CD4-positive, alpha-beta memory T cell (primary cell): ENCODE data around the gene BOK. TPM values are rescaled to one million over a fixed set of nuclear protein-coding genes. Genes with fewer than 3 reads are reported as not detected.

Source experiments
- CTCF ChIA-PET: fragments of 350-600 bp; sonication (Branson Sonifier 250); formaldehyde crosslinking; loops from one replicate; lab custom pipeline; 2021; ENCODE audit warnings: inconsistent platforms; ENCODE audit not compliant: partially characterized antibody; lab: Charles Lee
- POLR2A ChIA-PET: fragments of 350-600 bp; sonication (Branson Sonifier 250); formaldehyde crosslinking; loops from one replicate; lab custom pipeline; 2021; ENCODE audit not compliant: partially characterized antibody; lab: Charles Lee
- DNase-seq, 5 donors: peaks; one replicate each; pipeline versions ENCODE4 v3.0.0 to v3.0.0-alpha.2; 2020 to 2022; ENCODE audit warnings: mixed read lengths in 1 of 5
- H3K27ac ChIP-seq: one replicate; pipeline ENCODE4 v1.7.0; 2013; ENCODE audit warnings: low read depth, low read length
- H3K27me3 ChIP-seq: 2 replicates; pipeline ENCODE4 v1.7.0; 2013; ENCODE audit warnings: mild to moderate bottlenecking, low read length, moderate library complexity; ENCODE audit not compliant: insufficient read depth
- H3K36me3 ChIP-seq: 2 replicates; pipeline ENCODE4 v1.7.0; 2013; ENCODE audit warnings: mild to moderate bottlenecking, low read length, moderate library complexity; ENCODE audit not compliant: insufficient read depth
- H3K4me1 ChIP-seq: 2 replicates; pipeline ENCODE4 v1.7.0; 2013; ENCODE audit warnings: mild to moderate bottlenecking, low read length, moderate library complexity; ENCODE audit not compliant: insufficient read depth
- H3K4me3 ChIP-seq, 2 donors: one replicate each; pipeline ENCODE4 v1.7.0; 2013; ENCODE audit warnings: low read length in 2 of 2, mild to moderate bottlenecking in 1 of 2
- H3K9me3 ChIP-seq, 2 donors: one replicate each; pipeline ENCODE4 v1.7.0; 2013; ENCODE audit warnings: low read length in 2 of 2, control low read depth in 1 of 2; ENCODE audit not compliant: control insufficient read depth in 1 of 2
- H3K27ac Mint-ChIP-seq, 7 donors: one replicate each; pipeline ENCODE4 v1.8.0; 2020 to 2021; ENCODE audit warnings: mixed read lengths in 7 of 7, mild to moderate bottlenecking in 6 of 7, inconsistent platforms in 3 of 7, moderate library complexity in 3 of 7
- H3K27me3 Mint-ChIP-seq, 2 donors: one replicate each; pipeline ENCODE4 v1.8.0; 2020 to 2021; ENCODE audit warnings: mixed read lengths in 2 of 2
- H3K36me3 Mint-ChIP-seq, 2 donors: one replicate each; pipeline ENCODE4 v1.8.0; 2020 to 2021; ENCODE audit warnings: mixed read lengths in 2 of 2, inconsistent platforms in 1 of 2, mild to moderate bottlenecking in 1 of 2
- H3K4me1 Mint-ChIP-seq, 4 donors: one replicate each; pipeline ENCODE4 v1.8.0; 2020 to 2021; ENCODE audit warnings: mixed read lengths in 4 of 4, mild to moderate bottlenecking in 1 of 4
- H3K4me3 Mint-ChIP-seq, 8 donors: one replicate each; pipeline ENCODE4 v1.8.0; 2020 to 2021; ENCODE audit warnings: mixed read lengths in 8 of 8, mild to moderate bottlenecking in 7 of 8, moderate library complexity in 6 of 8, inconsistent platforms in 3 of 8
- H3K9me3 Mint-ChIP-seq, 8 donors: one replicate each; pipeline ENCODE4 v1.8.0; 2020 to 2021; ENCODE audit warnings: mixed read lengths in 8 of 8, mild to moderate bottlenecking in 5 of 8, inconsistent platforms in 3 of 8, moderate library complexity in 1 of 8
- intact Hi-C: fragments of 100-400 bp; cut with micrococcal nuclease; formaldehyde crosslinking; loops from one replicate; pipeline ENCODE4 v1.15.1; 2023
- polyA plus RNA-seq, 2 donors: library from polyadenylated mRNA; unstranded; fragments of 300-500 nt; fragmentation: Illumina TruSeq; gene quantifications; one replicate each; pipeline ENCODE4 v1.2.3, GENCODE V29; 2021
- total RNA-seq, 2 experiments: library from RNA; stranded (reverse); gene quantifications; one replicate each; pipeline ENCODE4 v1.2.3, GENCODE V29; 2021

The BOK gene
- total and polyA plus RNA-seq, 4 experiments from 2014 or later = not detected

GRCh38 chr2:241560883-241561474 lies 2.4 kb downstream of the BOK start:
- Histone ChIP-seq H3K9me3 (no peaks in the 10 kb centered on the region), H3K27me3 (peaks cover 8% of the 10 kb centered on the region), H3K36me3 (no peaks in the 10 kb centered on the region), H3K4me3 (no peak overlapping the region), H3K27ac (no peak overlapping the region), H3K4me1 (no peaks in the 10 kb centered on the region)
- Mint-ChIP-seq H3K27ac (no peak overlapping the region), H3K4me3 (peak overlapping the region in 1 of 8 donors; percentile 52), H3K9me3 (peaks cover 0 to 21% (median 17%) of the 10 kb centered on the region in 8 donors), H3K36me3 (peaks cover 0 to 3% of the 10 kb centered on the region in 2 donors), H3K4me1 (peaks cover 0 to 16% (median 2%) of the 10 kb centered on the region in 4 donors), H3K27me3 (peaks cover 17 to 23% of the 10 kb centered on the region in 2 donors)
- intact Hi-C loops = no loop called here
- ChIA-PET POLR2A (no interaction called here), CTCF (no interaction called here)
- DNase-seq = no peak

GRCh38 chr2:241561832-241562231 lies 3.3 kb downstream of the BOK start:
- POLR2A ChIA-PET = no interaction called here
- H3K9me3 Mint-ChIP-seq = peaks cover 0 to 15% (median 14%) of the 10 kb centered on the region in 8 donors

GRCh38 chr2:241562269-241562891 lies 3.8 kb downstream of the BOK start:
- no peak for DNase-seq

More at GRCh38 chr2:241561832-241562231, 3.3 kb downstream of the BOK start:
- H3K27ac Mint-ChIP-seq = no peak overlapping the region
- DNase-seq = no peak
- H3K36me3 Mint-ChIP-seq = peaks cover 0 to 3% of the 10 kb centered on the region in 2 donors
- intact Hi-C loops = no loop called here
- no peaks in the 10 kb centered on the region for H3K36me3 ChIP-seq
- no peak overlapping the region for H3K4me3 Mint-ChIP-seq
- H3K9me3 ChIP-seq = no peaks in the 10 kb centered on the region
- no peak overlapping the region for H3K4me3 ChIP-seq
- H3K4me1 Mint-ChIP-seq = peaks cover 0 to 16% (median 2%) of the 10 kb centered on the region in 4 donors
- H3K27me3 Mint-ChIP-seq = peaks cover 16 to 23% of the 10 kb centered on the region in 2 donors
- peaks cover 8% of the 10 kb centered on the region for H3K27me3 ChIP-seq
- CTCF ChIA-PET = no interaction called here
- H3K27ac ChIP-seq = no peak overlapping the region
- H3K4me1 ChIP-seq = no peaks in the 10 kb centered on the region

DNA sequence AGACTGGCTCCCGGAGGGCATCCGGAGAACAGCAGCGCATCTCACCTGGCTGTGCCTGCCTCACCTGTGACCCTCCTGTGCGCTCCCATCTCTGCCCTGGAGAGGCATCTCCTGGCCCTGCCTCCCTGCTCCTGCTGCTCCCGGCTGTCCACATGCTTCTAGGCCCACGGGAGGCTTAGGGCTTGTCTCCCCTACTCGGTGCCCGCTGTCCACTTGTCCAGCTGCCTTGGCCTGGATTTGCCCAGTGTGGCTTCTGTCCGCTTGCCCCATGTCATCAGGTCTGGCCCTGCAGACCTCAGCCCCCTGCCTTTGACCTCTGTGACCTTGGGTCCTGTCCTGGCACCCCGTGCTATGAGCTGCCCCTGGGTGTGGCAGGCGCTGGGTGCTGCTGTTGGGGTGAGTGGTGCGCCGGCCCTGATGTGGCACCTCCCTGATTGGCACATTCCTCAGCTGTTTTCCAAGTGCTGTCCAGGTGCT lies 4.5 kb downstream of the BOK start:
- ChIA-PET POLR2A (no interaction called here), CTCF (no interaction called here)
- Mint-ChIP-seq H3K4me1 (peaks cover 0 to 10% (median 2%) of the 10 kb centered on the region in 4 donors), H3K4me3 (no peak overlapping the region), H3K36me3 (no peaks in the 10 kb centered on the region), H3K9me3 (peaks cover 0 to 4% (median 2%) of the 10 kb centered on the region in 8 donors), H3K27ac (no peak overlapping the region), H3K27me3 (peaks cover 8 to 16% of the 10 kb centered on the region in 2 donors)
- Histone ChIP-seq H3K27ac (no peak overlapping the region), H3K9me3 (no peaks in the 10 kb centered on the region), H3K4me3 (no peak overlapping the region), H3K4me1 (no peaks in the 10 kb centered on the region), H3K27me3 (peaks cover 5% of the 10 kb centered on the region), H3K36me3 (no peaks in the 10 kb centered on the region)
- intact Hi-C loops = no loop called here
- DNase-seq = no peak

More at GRCh38 chr2:241562269-241562891, 3.8 kb downstream of the BOK start:
- Histone ChIP-seq H3K4me3 (no peak overlapping the region), H3K27ac (no peak overlapping the region), H3K9me3 (no peaks in the 10 kb centered on the region), H3K36me3 (no peaks in the 10 kb centered on the region), H3K27me3 (peaks cover 8% of the 10 kb centered on the region), H3K4me1 (no peaks in the 10 kb centered on the region)
- H3K4me1 Mint-ChIP-seq = peaks cover 0 to 16% (median 2%) of the 10 kb centered on the region in 4 donors
- H3K36me3 Mint-ChIP-seq = peaks cover 0 to 3% of the 10 kb centered on the region in 2 donors
- CTCF ChIA-PET = interaction anchor here (0.5 kb wide), 1 partner anchor 15 kb away, joined by 4 read pairs; no protein-coding TSS in a partner anchor
- peaks cover 15 to 23% of the 10 kb centered on the region in 2 donors for H3K27me3 Mint-ChIP-seq
- no peak overlapping the region for H3K27ac Mint-ChIP-seq
- intact Hi-C loops = no loop called here
- POLR2A ChIA-PET = no interaction called here
- no peak overlapping the region for H3K4me3 Mint-ChIP-seq
- H3K9me3 Mint-ChIP-seq = peaks cover 0 to 10% (median 8%) of the 10 kb centered on the region in 8 donors

DNA sequence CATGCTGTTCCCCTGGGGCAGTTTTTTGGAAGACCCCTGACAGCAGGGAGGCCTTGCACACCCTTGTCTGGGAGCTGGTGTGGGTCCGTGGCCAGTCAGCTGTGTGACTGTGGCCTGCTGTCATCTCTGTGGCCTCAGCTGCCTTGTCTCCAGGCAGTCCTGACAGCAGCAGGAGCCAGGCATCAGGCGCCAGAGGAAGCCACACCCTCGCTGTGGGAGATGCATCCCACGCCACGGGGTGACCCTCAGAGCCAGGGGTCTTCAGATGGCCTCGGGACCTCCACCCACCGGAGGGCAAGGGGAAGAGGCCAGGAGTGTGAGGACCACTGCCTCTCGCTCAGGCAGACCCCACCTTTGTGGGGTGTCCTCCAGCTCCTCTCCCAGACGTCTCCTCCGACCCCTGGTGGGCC lies 5.0 kb downstream of the BOK start:
- CTCF ChIA-PET = no interaction called here
- intact Hi-C loops = no loop called here
- H3K27ac Mint-ChIP-seq = no peak overlapping the region
- H3K4me1 ChIP-seq = no peaks in the 10 kb centered on the region
- H3K4me3 Mint-ChIP-seq = no peak overlapping the region
- H3K4me3 ChIP-seq = no peak overlapping the region
- H3K9me3 Mint-ChIP-seq = peaks cover 0 to 1% (median 0%) of the 10 kb centered on the region in 8 donors
- no peak for DNase-seq
- POLR2A ChIA-PET = no interaction called here
- H3K9me3 ChIP-seq = no peaks in the 10 kb centered on the region
- no peaks in the 10 kb centered on the region for H3K36me3 ChIP-seq
- H3K27me3 ChIP-seq = peaks cover 4% of the 10 kb centered on the region
- peaks cover 0 to 6% (median 0%) of the 10 kb centered on the region in 4 donors for H3K4me1 Mint-ChIP-seq
- H3K36me3 Mint-ChIP-seq = no peaks in the 10 kb centered on the region
- H3K27me3 Mint-ChIP-seq = peaks cover 4 to 12% of the 10 kb centered on the region in 2 donors
- H3K27ac ChIP-seq = no peak overlapping the region

- Mint-ChIP-seq H3K27me3 (peaks cover 4 to 12% of the 10 kb centered on the region in 2 donors), H3K27ac (no peak overlapping the region), H3K9me3 (peaks cover 0 to 1% (median 0%) of the 10 kb centered on the region in 8 donors), H3K36me3 (no peaks in the 10 kb centered on the region), H3K4me3 (no peak overlapping the region), H3K4me1 (peaks cover 0 to 6% (median 0%) of the 10 kb centered on the region in 4 donors)
- Histone ChIP-seq H3K4me3 (no peak overlapping the region), H3K9me3 (no peaks in the 10 kb centered on the region), H3K4me1 (no peaks in the 10 kb centered on the region), H3K27ac (no peak overlapping the region), H3K27me3 (peaks cover 4% of the 10 kb centered on the region), H3K36me3 (no peaks in the 10 kb centered on the region)
- ChIA-PET POLR2A (no interaction called here), CTCF (no interaction called here)
- DNase-seq = no peak
- intact Hi-C loops = no loop called here
Observed at GRCh38 chr2:241563981-241564595, 5.5 kb downstream of the BOK start.
